CD14-positive monocyte (primary cell): Measurements from ENCODE around the gene COQ8A. TPM values are rescaled to one million over a fixed set of nuclear protein-coding genes. Genes with fewer than 3 reads are reported as not detected.

ENCODE experiments used
- DNase-seq, 3 donors: peaks; one replicate each; pipeline ENCODE4 v3.0.0-alpha.2; 2011 to 2022
- H2AFZ ChIP-seq: 2 replicates; pipeline ENCODE4 v1.6.0; 2012; ENCODE audit warnings: mild to moderate bottlenecking, low read depth, low read length, inconsistent platforms; ENCODE audit not compliant: insufficient read depth, poor library complexity, severe bottlenecking
- H3K27ac ChIP-seq, 2 donors: 1 replicate in 1 of 2; 2 replicates in 1 of 2; pipeline ENCODE4 v1.5.1; 2012 to 2013; ENCODE audit warnings: low read length in 2 of 2, control low read depth in 1 of 2, inconsistent platforms in 1 of 2, low read depth in 1 of 2, mild to moderate bottlenecking in 1 of 2
- H3K27me3 ChIP-seq, 2 donors: one replicate each; pipeline versions ENCODE4 v1.6.0 to v1.6.1; 2011 to 2013; ENCODE audit warnings: low read length in 2 of 2; ENCODE audit not compliant: control insufficient read depth in 2 of 2, insufficient read depth in 2 of 2
- H3K36me3 ChIP-seq, 2 donors: replicated peaks in 1 of 2; 1 replicate in 1 of 2; 2 replicates in 1 of 2; pipeline versions ENCODE4 v1.5.1 to v1.6.1; 2012 to 2013; ENCODE audit warnings: low read length in 2 of 2, control low read depth in 1 of 2, inconsistent platforms in 1 of 2, mild to moderate bottlenecking in 1 of 2; ENCODE audit not compliant: insufficient read depth in 2 of 2, control insufficient read depth in 1 of 2
- H3K4me1 ChIP-seq, 2 donors: 1 replicate in 1 of 2; 2 replicates in 1 of 2; pipeline versions ENCODE4 v1.5.1 to v1.6.1; 2012 to 2013; ENCODE audit warnings: low read length in 2 of 2, control low read depth in 1 of 2, inconsistent platforms in 1 of 2, mild to moderate bottlenecking in 1 of 2, moderate library complexity in 1 of 2; ENCODE audit not compliant: insufficient read depth in 2 of 2, control insufficient read depth in 1 of 2
- H3K4me2 ChIP-seq: replicated peaks from 2 replicates; pipeline ENCODE3; 2012; ENCODE audit warnings: low read length, moderate library complexity, mild to moderate bottlenecking; ENCODE audit not compliant: poor library complexity, severe bottlenecking; ENCODE audit errors: extremely low read depth
- H3K4me3 ChIP-seq, 3 experiments: fragments of 200-600 bp in 1 of 3; sonication (generic) in 1 of 3; replicated peaks in 1 of 3; 1 replicate in 2 of 3; 2 replicates in 1 of 3; pipeline ENCODE4 v1.5.1; 2011 to 2013; ENCODE audit warnings: low read length in 3 of 3, mild to moderate bottlenecking in 3 of 3, control low read depth in 2 of 3, low read depth in 2 of 3, inconsistent platforms in 1 of 3, moderate library complexity in 1 of 3
- H3K79me2 ChIP-seq: 2 replicates; pipeline ENCODE4 v1.6.0; 2012; ENCODE audit warnings: mild to moderate bottlenecking, control low read depth, inconsistent platforms, low read length, moderate library complexity; ENCODE audit not compliant: insufficient read depth
- H3K9ac ChIP-seq: 2 replicates; pipeline ENCODE4 v1.6.0; 2017; ENCODE audit warnings: low read length, mild to moderate bottlenecking; ENCODE audit not compliant: insufficient read depth, poor library complexity, severe bottlenecking
- H3K9me3 ChIP-seq, 2 donors: replicated peaks in 1 of 2; 1 replicate in 1 of 2; 2 replicates in 1 of 2; pipeline versions ENCODE4 v1.5.1 to v1.6.1; 2012 to 2013; ENCODE audit warnings: low read length in 2 of 2, control low read depth in 1 of 2; ENCODE audit not compliant: control insufficient read depth in 1 of 2, insufficient read depth in 1 of 2
- H4K20me1 ChIP-seq: 2 replicates; pipeline ENCODE4 v1.6.0; 2012; ENCODE audit warnings: mild to moderate bottlenecking, low read length, control low read depth, moderate library complexity; ENCODE audit not compliant: insufficient read depth
- H3K27ac Mint-ChIP-seq, 7 donors: one replicate each; pipeline ENCODE4 v1.8.0; 2020; ENCODE audit warnings: mild to moderate bottlenecking in 7 of 7, mixed read lengths in 7 of 7, moderate library complexity in 6 of 7, inconsistent platforms in 2 of 7
- H3K27me3 Mint-ChIP-seq, 3 donors: one replicate each; pipeline ENCODE4 v1.8.0; 2021 to 2022; ENCODE audit warnings: low read depth in 3 of 3, mild to moderate bottlenecking in 3 of 3, mixed read lengths in 3 of 3, moderate library complexity in 3 of 3, inconsistent platforms in 1 of 3
- H3K36me3 Mint-ChIP-seq, 2 donors: one replicate each; pipeline ENCODE4 v1.8.0; 2020; ENCODE audit warnings: mixed read lengths in 2 of 2, inconsistent platforms in 1 of 2, mild to moderate bottlenecking in 1 of 2
- H3K4me1 Mint-ChIP-seq: one replicate; pipeline ENCODE4 v1.8.0; 2020; ENCODE audit warnings: mild to moderate bottlenecking, mixed read lengths
- H3K4me3 Mint-ChIP-seq, 2 donors: one replicate each; pipeline ENCODE4 v1.8.0; 2020; ENCODE audit warnings: mild to moderate bottlenecking in 2 of 2, mixed read lengths in 2 of 2, moderate library complexity in 1 of 2
- H3K9me3 Mint-ChIP-seq, 7 donors: one replicate each; pipeline ENCODE4 v1.8.0; 2020 to 2022; ENCODE audit warnings: mixed read lengths in 7 of 7, mild to moderate bottlenecking in 6 of 7, moderate library complexity in 6 of 7, inconsistent platforms in 2 of 7
- WGBS: methylation state at CpG from one replicate; pipeline ENCODE4 v1.1.5; 2013; ENCODE audit warnings: missing lambda C conversion rate; ENCODE audit not compliant: insufficient coverage; 5-methylcytosine and 5-hydroxymethylcytosine counted together
- intact Hi-C, 2 donors: fragments of 100-400 bp; cut with micrococcal nuclease; formaldehyde crosslinking; loops; one replicate each; pipeline versions ENCODE4 v1.15.0 to v1.15.1; 2023
- polyA plus RNA-seq, 3 donors: library from polyadenylated mRNA; depleted of rRNA in 1 of 3; unstranded in 2 of 3; stranded (reverse) in 1 of 3; fragments of 300-500 nt in 2 of 3; fragments of >200 nt in 1 of 3; fragmentation: Illumina TruSeq in 2 of 3; gene quantifications; 1 replicate in 2 of 3; 2 replicates in 1 of 3; pipeline ENCODE4 v1.2.3, GENCODE V29; 2012 to 2021
- TF ChIP-seq, protein P1 (sequence below): fragments of 200-600 bp; IDR thresholded peaks from one replicate; pipeline ENCODE4 v1.8.0; 2022; ENCODE audit warnings: antibody characterized with exemption, mild to moderate bottlenecking

COQ8A gene
- polyA plus RNA-seq, 3 donors: 33.1 to 44.7 (median 38.2) TPM

DNA sequence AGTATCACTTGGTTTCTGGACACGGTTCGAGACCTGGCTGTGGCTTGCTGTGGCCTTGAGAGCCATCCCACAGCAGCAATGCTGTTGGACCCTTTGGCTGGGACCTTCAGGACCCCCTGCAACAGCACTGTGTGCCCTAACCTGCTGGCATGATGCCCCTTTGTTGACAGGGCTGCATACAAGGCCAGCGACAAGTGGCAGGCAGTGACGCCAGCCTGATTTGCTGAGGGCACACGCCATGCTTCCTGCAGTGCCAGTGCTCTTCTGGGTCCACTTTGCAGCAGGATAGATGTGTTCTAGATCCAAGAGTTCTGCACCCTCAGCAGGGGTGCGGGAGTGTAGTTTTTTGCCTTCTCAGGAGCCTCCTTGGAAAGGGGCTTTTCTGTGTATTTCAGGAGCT lies 32.8 kb downstream of the COQ8A start:
- DNase-seq: no peak
- intact Hi-C loops: no loop called here
- Histone ChIP-seq H3K36me3 (peaks cover 27 to 65% of the 10 kb centered on the region in 2 donors), H3K9me3 (peaks cover 4% of the 10 kb centered on the region in 2 donors), H3K4me2 (no peak overlapping the region), H4K20me1 (peaks cover 26% of the 10 kb centered on the region), H3K4me3 (no peak overlapping the region), H3K4me1 (no peaks in the 10 kb centered on the region), H3K27me3 (no peaks in the 10 kb centered on the region), H3K9ac (no peak overlapping the region), H3K27ac (peak overlapping the region in 1 of 2 donors; percentile 43), H2AFZ (no peak overlapping the region), H3K79me2 (peaks cover 12% of the 10 kb centered on the region)
- peaks cover 4 to 9% (median 6%) of the 10 kb centered on the region in 7 donors for H3K9me3 Mint-ChIP-seq
- TF ChIP-seq, protein P1, sequence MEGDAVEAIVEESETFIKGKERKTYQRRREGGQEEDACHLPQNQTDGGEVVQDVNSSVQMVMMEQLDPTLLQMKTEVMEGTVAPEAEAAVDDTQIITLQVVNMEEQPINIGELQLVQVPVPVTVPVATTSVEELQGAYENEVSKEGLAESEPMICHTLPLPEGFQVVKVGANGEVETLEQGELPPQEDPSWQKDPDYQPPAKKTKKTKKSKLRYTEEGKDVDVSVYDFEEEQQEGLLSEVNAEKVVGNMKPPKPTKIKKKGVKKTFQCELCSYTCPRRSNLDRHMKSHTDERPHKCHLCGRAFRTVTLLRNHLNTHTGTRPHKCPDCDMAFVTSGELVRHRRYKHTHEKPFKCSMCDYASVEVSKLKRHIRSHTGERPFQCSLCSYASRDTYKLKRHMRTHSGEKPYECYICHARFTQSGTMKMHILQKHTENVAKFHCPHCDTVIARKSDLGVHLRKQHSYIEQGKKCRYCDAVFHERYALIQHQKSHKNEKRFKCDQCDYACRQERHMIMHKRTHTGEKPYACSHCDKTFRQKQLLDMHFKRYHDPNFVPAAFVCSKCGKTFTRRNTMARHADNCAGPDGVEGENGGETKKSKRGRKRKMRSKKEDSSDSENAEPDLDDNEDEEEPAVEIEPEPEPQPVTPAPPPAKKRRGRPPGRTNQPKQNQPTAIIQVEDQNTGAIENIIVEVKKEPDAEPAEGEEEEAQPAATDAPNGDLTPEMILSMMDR: no peak
- H3K4me1 Mint-ChIP-seq: peaks cover 10% of the 10 kb centered on the region
- WGBS: 97% methylated on average over 6 of the region's 6 CpGs
- peak overlapping the region in 2 of 7 donors; percentile 54 to 73 for H3K27ac Mint-ChIP-seq
- no peaks in the 10 kb centered on the region for H3K27me3 Mint-ChIP-seq
- H3K4me3 Mint-ChIP-seq: no peak overlapping the region
- H3K36me3 Mint-ChIP-seq: peaks cover 39 to 56% of the 10 kb centered on the region in 2 donors

GRCh38 chr1:226973371-226973897 lies 33.3 kb downstream of the COQ8A start:
- Mint-ChIP-seq H3K36me3 (peaks cover 38 to 60% of the 10 kb centered on the region in 2 donors), H3K27ac (peak overlapping the region in 1 of 7 donors; percentile 58)
- H3K36me3 ChIP-seq: peaks cover 29 to 67% of the 10 kb centered on the region in 2 donors

More at GRCh38 chr1:226973371-226973897, 33.3 kb downstream of the COQ8A start:
- Histone ChIP-seq H3K27me3 (no peaks in the 10 kb centered on the region), H3K4me3 (no peak overlapping the region), H2AFZ (no peak overlapping the region), H4K20me1 (peaks cover 26% of the 10 kb centered on the region), H3K27ac (peak overlapping the region in 1 of 2 donors; percentile 43), H3K79me2 (peaks cover 12% of the 10 kb centered on the region), H3K9ac (peak overlapping the region; percentile 1), H3K4me2 (no peak overlapping the region), H3K4me1 (no peaks in the 10 kb centered on the region), H3K9me3 (peaks cover 4% of the 10 kb centered on the region in 2 donors)
- peaks cover 10% of the 10 kb centered on the region for H3K4me1 Mint-ChIP-seq
- TF ChIP-seq, protein P1: no peak
- no peaks in the 10 kb centered on the region for H3K27me3 Mint-ChIP-seq
- WGBS: 100% methylated on average over 1 of the region's 5 CpGs
- H3K9me3 Mint-ChIP-seq: peaks cover 4 to 9% (median 6%) of the 10 kb centered on the region in 7 donors
- intact Hi-C loops: no loop called here
- no peak overlapping the region for H3K4me3 Mint-ChIP-seq
- DNase-seq: no peak
